Stimulated activated CD4-positive, alpha-beta T cell treated with anti-CD3 and anti-CD28 coated beads, Interleukin-4, amount 100 ng/mL, for 24 hours (primary cell): ENCODE measurements around the gene TCN2.
"Not testable (repeated sequence)": the region's sequence is repeated elsewhere in the genome, so short reads cannot be mapped to it uniquely, and the experiment has no call there.

ENCODE experiments used
- DNase-seq: peaks from one replicate; pipeline ENCODE4 v3.0.0-alpha.2; 2020

The TCN2 gene

GRCh38 chr22:30606455-30607299 is at the start of gene TCN2:
Gene TCN2, plus strand, starts transcription at chr22:30607174. Its CDS starts 158 bp downstream, at chr22:30607332.
- DNase-seq: peak; percentile 26

DNA sequence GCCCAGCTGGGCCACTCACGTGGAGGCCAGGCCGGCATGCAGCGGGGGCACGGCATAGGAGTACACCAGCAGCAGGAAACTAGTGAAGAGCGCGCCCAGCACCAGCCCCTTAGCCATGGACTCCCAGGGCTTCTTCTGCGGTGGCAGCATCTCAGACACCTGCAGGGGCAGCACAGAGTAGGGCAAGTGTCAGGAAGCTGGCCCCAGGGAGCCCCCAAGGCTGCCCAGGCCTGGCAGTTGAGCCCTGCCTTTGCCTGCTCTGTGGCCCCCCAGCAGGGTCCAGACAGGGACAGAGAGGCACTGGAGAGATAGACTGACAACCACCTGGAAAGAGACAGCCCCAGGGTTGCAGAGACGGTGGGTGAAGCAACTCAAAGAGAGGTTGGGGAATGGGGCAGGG is 49.7 kb upstream of the TCN2 start:
- no peak for DNase-seq

GRCh38 chr22:30559889-30560288 is 47.1 kb upstream of the TCN2 start:
- DNase-seq: no peak

DNA sequence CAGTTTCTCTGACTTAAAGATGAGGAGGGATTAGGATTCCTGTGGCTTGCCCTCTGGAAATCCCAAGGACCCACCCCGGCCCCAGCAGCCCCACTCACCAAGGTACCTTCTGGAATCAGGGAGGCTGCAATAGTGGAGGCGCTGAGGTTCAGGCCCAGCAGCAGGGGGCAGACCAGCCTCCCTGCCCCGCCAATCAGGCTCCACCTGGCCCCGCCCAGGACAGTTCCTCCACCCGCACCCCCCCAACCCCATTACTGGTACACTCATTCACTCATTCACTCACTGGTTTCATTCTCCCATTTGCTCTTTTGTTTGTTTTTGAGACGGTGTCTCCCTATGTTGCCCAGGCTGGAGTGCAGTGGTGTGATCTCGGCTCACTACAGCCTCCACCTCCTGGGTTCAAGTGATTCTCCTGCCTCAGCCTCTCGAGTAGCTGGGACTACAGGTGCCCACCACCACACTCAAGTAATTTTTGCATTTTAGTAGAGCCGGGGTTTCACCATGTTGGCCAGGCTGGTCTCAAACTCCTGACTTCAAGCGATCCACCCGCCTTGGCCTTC is 46.3 kb upstream of the TCN2 start:
- DNase-seq: not testable (repeated sequence)

DNA sequence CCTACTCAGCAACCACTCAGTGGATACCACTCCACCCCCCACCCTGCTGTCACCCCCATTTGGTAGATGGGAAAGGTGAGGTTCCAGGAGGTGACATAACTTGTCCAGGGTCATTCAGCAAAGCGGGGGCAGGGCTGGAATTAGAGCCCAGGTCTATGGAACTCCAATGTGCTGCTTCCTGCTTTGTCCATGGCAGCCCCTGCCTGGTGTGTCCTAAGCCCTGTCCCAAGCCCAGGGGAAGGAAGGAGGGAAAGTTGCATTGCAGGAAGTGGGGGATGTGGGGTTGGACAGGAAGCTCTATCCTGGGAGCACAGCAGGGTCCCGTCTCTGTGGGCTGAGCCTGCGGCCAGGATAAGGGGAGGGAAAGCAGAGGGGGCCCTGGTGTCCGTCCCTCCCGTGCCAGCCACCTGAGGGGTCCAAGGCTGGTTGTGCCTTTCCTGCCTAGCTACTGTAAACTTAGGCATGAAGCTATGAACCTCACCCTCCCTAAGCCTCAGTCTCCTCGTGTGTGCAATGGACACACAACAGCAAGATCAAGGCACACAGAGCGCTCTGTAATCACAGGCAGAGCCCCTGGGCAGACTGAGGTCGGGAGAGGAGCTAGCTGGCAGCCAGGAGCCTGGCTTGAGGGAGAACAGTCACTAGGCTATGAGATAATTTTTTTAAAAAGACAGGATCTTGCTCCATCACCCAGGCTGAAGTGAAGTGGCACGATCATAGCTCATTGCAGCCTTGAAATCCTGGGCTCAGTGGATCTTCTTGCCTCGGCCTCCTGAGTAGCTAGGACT is 45.4 kb upstream of the TCN2 start:
- DNase-seq: no peak

- no peak for DNase-seq
These were observed 44.6 kb upstream of the TCN2 start for GRCh38 chr22:30562366-30562765.

GRCh38 chr22:30564045-30564760 is 42.8 kb upstream of the TCN2 start:
- no peak for DNase-seq

DNA sequence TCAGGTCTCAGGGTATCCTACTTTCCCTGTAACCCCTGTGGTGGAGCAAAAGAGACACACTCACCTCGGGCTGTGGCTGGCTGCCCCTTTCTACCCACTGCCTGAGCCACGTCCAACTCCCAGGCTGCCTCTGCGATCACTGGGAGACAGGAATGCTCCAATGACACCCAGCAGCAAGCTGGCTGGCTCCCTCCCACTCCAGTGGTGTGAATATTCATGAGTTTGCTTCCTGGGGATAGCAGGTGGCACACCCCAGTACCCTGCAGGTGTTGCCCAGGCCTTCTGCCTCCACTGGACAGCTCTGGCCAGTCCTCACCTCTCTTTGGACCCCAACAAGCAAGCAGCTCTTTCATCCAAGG is 42.2 kb upstream of the TCN2 start:
- no peak for DNase-seq

DNA sequence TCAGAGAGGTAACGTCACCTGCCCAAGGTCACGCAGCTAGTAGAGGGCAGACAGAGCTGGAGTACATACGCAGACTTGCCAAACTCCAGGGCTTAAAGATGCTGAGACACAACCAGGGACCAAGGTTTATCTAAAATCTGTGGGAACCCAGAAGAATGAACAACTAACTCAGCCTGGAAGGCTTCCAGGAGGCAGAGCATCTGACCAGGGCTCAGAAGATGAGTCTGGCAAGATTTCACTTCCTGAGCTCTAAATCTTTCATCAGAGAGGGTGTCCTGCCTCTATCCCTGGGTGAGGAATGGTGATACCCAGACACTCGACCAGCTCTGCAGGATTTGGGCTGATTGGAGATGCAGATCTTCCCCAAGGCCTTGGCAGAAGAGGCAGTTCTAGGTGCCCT is 41.6 kb upstream of the TCN2 start:
- DNase-seq: no peak

- no peak for DNase-seq
These were observed 40.8 kb upstream of the TCN2 start for GRCh38 chr22:30566125-30566524.

GRCh38 chr22:30567277-30567676 is 39.7 kb upstream of the TCN2 start:
- not testable (repeated sequence) for DNase-seq

GRCh38 chr22:30568137-30568805 is 38.7 kb upstream of the TCN2 start:
- DNase-seq: no peak

GRCh38 chr22:30569674-30570202 is 37.2 kb upstream of the TCN2 start:
- DNase-seq: no peak

DNA sequence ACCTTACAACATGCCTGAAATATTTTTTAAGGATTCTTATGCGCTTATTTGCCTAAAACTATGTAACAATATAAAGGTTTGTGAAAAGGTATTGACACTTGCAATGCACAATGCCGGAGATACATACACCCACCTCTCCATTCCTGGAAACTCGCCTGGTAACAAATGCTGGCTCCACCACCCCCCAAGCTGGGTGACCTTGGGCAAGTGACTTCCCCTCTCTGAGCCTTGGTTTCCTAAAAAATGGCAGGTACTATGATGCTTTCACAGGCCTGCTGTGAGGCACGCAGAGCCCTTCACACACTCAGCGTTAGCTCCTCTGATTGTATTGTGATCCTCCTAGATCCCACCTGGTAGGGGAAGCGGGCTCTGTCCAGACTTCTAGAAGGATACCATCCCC is 34.8 kb upstream of the TCN2 start:
- no peak for DNase-seq

DNA sequence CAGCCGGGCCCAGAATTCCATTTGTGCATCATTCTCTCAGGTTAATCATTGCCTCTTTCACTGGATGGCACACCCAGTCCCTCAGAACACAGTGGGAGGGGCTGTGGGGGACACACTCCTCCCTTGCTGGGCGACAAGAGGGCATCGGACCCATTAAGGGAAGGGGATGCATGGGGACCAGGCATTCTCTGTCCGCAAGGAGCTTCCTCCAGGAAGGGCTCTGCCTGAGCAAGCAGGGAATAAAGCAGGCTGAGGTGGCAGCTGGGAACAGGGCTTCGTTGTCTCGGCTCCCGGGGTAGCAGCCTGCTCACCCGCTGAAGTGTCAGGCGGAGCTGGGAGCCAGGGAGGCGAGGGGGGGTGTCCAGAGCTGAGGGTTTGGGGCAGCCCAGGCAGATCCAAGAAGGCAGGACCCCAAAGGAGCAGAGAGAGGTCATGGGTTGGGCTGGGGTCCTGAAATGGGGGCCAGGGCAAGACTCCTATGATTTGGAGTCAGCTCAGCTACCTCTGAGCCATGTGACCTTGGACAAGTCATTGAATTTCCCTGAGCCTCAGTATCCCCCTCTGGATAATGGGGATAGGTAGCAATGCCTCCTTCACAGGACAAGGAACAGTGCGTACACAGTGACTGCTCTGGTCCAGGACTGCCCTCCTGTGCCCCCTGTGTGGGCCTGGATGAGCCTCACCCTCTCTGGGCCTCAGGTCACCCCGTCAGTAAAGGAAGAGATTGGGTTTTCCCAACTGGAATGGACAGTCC is 34.0 kb upstream of the TCN2 start:
- DNase-seq: no peak

GRCh38 chr22:30573594-30574094 is 33.3 kb upstream of the TCN2 start:
- DNase-seq: no peak

GRCh38 chr22:30574095-30574981 is 32.6 kb upstream of the TCN2 start, which contains the start of gene GAL3ST1:
Gene GAL3ST1, minus strand, starts transcription at chr22:30574665. Its CDS starts 17,273 bp downstream, at chr22:30557392.
- DNase-seq: no peak

- no peak for DNase-seq
These were observed 31.8 kb upstream of the TCN2 start for GRCh38 chr22:30574997-30575671.

GRCh38 chr22:30575859-30576258 is 31.1 kb upstream of the TCN2 start:
- no peak for DNase-seq

- DNase-seq: no peak
These were observed 28.5 kb upstream of the TCN2 start for GRCh38 chr22:30578481-30578880.
